Measurements from ENCODE around the gene TMEM86A.
"Not testable (repeated sequence)": the region's sequence is repeated elsewhere in the genome, so short reads cannot be mapped to it uniquely, and the experiment has no call there.

Gene TMEM86A

GRCh38 chr11:18698341-18699268 lies at the start of gene TMEM86A:
Gene TMEM86A (plus strand): TSS chr11:18698779. CDS start chr11:18698887, 108 bp downstream.
- TF ChIP-seq CTCF (IDR thresholded peaks at IDR 0.05; ENCODE audit: control insufficient read depth, extremely low read depth, insufficient read depth), result no peak

GRCh38 chr11:18650353-18650752 lies 48.2 kb upstream of the TMEM86A start:
- TF ChIP-seq CTCF (IDR thresholded peaks at IDR 0.05; ENCODE audit: control insufficient read depth, extremely low read depth, insufficient read depth), result no peak
- DNase-seq (ENCODE audit: low read depth), result no peak
- H3K4me3 ChIP-seq (ENCODE audit: low read depth, low read length), result no peak overlapping the region

More at GRCh38 chr11:18698341-18699268, at the start of gene TMEM86A:
- H3K4me3 ChIP-seq (ENCODE audit: low read depth, low read length), result peak within 1 kb of the TSS; percentile 58
- peak; percentile 33 for DNase-seq (ENCODE audit: low read depth)

- H3K4me3 ChIP-seq (ENCODE audit: low read depth, low read length), result no peak overlapping the region
- TF ChIP-seq CTCF (IDR thresholded peaks at IDR 0.05; ENCODE audit: control insufficient read depth, extremely low read depth, insufficient read depth), result peak; percentile 80
- DNase-seq (ENCODE audit: low read depth), result peak; percentile 54
Measured at GRCh38 chr11:18650859-18651557, 47.6 kb upstream of the TMEM86A start.

- no peak for TF ChIP-seq CTCF (IDR thresholded peaks at IDR 0.05; ENCODE audit: control insufficient read depth, extremely low read depth, insufficient read depth)
- no peak overlapping the region for H3K4me3 ChIP-seq (ENCODE audit: low read depth, low read length)
- DNase-seq (ENCODE audit: low read depth), result no peak
Measured at GRCh38 chr11:18657673-18658072, 40.9 kb upstream of the TMEM86A start.

GRCh38 chr11:18665353-18665872 lies 33.2 kb upstream of the TMEM86A start:
- not testable (repeated sequence) for DNase-seq (ENCODE audit: low read depth); H3K4me3 ChIP-seq (ENCODE audit: low read depth, low read length)

GRCh38 chr11:18668131-18668530 lies 30.4 kb upstream of the TMEM86A start:
- DNase-seq (ENCODE audit: low read depth), result no peak
- no peak for TF ChIP-seq CTCF (IDR thresholded peaks at IDR 0.05; ENCODE audit: control insufficient read depth, extremely low read depth, insufficient read depth)

GRCh38 chr11:18669219-18669596 lies 29.4 kb upstream of the TMEM86A start:
- no peak for TF ChIP-seq CTCF (IDR thresholded peaks at IDR 0.05; ENCODE audit: control insufficient read depth, extremely low read depth, insufficient read depth)
- DNase-seq (ENCODE audit: low read depth), result no peak
- no peak overlapping the region for H3K4me3 ChIP-seq (ENCODE audit: low read depth, low read length)

More at GRCh38 chr11:18668131-18668530, 30.4 kb upstream of the TMEM86A start:
- H3K4me3 ChIP-seq (ENCODE audit: low read depth, low read length), result no peak overlapping the region

Measured in LNCaP clone FGC (cell line).